Endothelial cell of umbilical vein (primary cell): ENCODE data around the gene SDCCAG8. TPM values are rescaled to one million over a fixed set of nuclear protein-coding genes. Genes with fewer than 3 reads are reported as not detected.

Experiments
- BruUV-seq: library from RNA; stranded (reverse); fragments of 400-500 nt; replicated peaks from 2 replicates; lab custom pipeline; 2021; lab: Mats Ljungman, UMichigan
- CTCF ChIA-PET: fragments of 300-600, 350-600 bp; sonication (Branson Sonifier 250); formaldehyde crosslinking; loops from one replicate; lab custom pipeline; 2021; ENCODE audit warnings: antibody characterized with exemption, inconsistent platforms; lab: Charles Lee
- POLR2A ChIA-PET: fragments of 300-600, 350-600 bp; sonication (Branson Sonifier 250); formaldehyde crosslinking; loops from one replicate; lab custom pipeline; 2021; ENCODE audit warnings: antibody characterized with exemption, inconsistent platforms; lab: Charles Lee
- DNase-seq: peaks from one replicate; pipeline ENCODE4 v3.0.0-alpha.2; 2011; ENCODE audit warnings: low read depth, low spot score
- FAIRE-seq: peaks from 2 replicates; lab custom pipeline; 2011; peaks lifted over from hg19 to GRCh38; lab: Jason Lieb, UNC
- H2AFZ ChIP-seq: 2 replicates; pipeline ENCODE4 v1.6.0; 2012; ENCODE audit warnings: low read depth, low read length, control low read depth, inconsistent platforms
- H3K27ac ChIP-seq: 2 replicates; pipeline ENCODE4 v1.5.1; 2011; ENCODE audit warnings: low read depth, mild to moderate bottlenecking, control low read depth, low read length, moderate library complexity; ENCODE audit not compliant: insufficient read depth
- H3K27me3 ChIP-seq, 2 experiments: 2 replicates each; pipeline versions ENCODE4 v1.6.0 to v1.6.1; 2011; ENCODE audit warnings: low read length in 2 of 2, mixed read lengths in 1 of 2; ENCODE audit not compliant: control insufficient read depth in 2 of 2, insufficient read depth in 2 of 2
- H3K36me3 ChIP-seq, 2 experiments: 2 replicates in 1 of 2; 3 replicates in 1 of 2; pipeline ENCODE4 v1.5.1; 2011; ENCODE audit warnings: low read length in 2 of 2, mild to moderate bottlenecking in 1 of 2, moderate library complexity in 1 of 2; ENCODE audit not compliant: control insufficient read depth in 2 of 2, insufficient read depth in 2 of 2; ENCODE audit errors: extremely low read depth in 1 of 2
- H3K4me1 ChIP-seq: 3 replicates; pipeline ENCODE4 v1.5.1; 2011; ENCODE audit warnings: mild to moderate bottlenecking, low read length; ENCODE audit not compliant: control insufficient read depth, insufficient read depth; ENCODE audit errors: extremely low read depth
- H3K4me2 ChIP-seq: 2 replicates; pipeline ENCODE4 v1.6.1; 2011; ENCODE audit warnings: low read length, control low read depth, mixed read lengths; ENCODE audit not compliant: insufficient read depth
- H3K4me3 ChIP-seq, 3 experiments: fragments of 200-600 bp in 1 of 3; sonication (generic), shearing (Covaris generic) in 1 of 3; replicated peaks in 1 of 3; 2 replicates each; pipeline ENCODE4 v1.5.1; 2011 to 2016; ENCODE audit warnings: control low read depth in 3 of 3, low read length in 3 of 3, mild to moderate bottlenecking in 2 of 3, inconsistent platforms in 1 of 3, low read depth in 1 of 3, moderate library complexity in 1 of 3; ENCODE audit not compliant: insufficient read depth in 1 of 3
- H3K79me2 ChIP-seq: 2 replicates; pipeline ENCODE4 v1.6.0; 2012; ENCODE audit warnings: low read length, inconsistent platforms; ENCODE audit not compliant: control insufficient read depth, insufficient read depth
- H3K9ac ChIP-seq: replicated peaks from 2 replicates; pipeline ENCODE3; 2011; ENCODE audit warnings: low read length, control low read depth; ENCODE audit not compliant: insufficient read depth; ENCODE audit errors: extremely low read depth
- H3K9me1 ChIP-seq: replicated peaks from 3 replicates; pipeline ENCODE4 v1.6.0; 2011; ENCODE audit warnings: mild to moderate bottlenecking, low read length; ENCODE audit not compliant: control insufficient read depth, insufficient read depth; ENCODE audit errors: extremely low read depth
- H3K9me3 ChIP-seq: replicated peaks from 2 replicates; pipeline ENCODE4 v1.5.1; 2012; ENCODE audit warnings: low read length, inconsistent platforms; ENCODE audit not compliant: control insufficient read depth, insufficient read depth
- H4K20me1 ChIP-seq: replicated peaks from 2 replicates; pipeline ENCODE3; 2011; ENCODE audit warnings: mild to moderate bottlenecking, low read length; ENCODE audit not compliant: control insufficient read depth, insufficient read depth; ENCODE audit errors: extremely low read depth
- EZH2 ChIP-seq: IDR thresholded peaks from 2 replicates; pipeline ENCODE4 v1.6.1; 2012; ENCODE audit warnings: borderline replicate concordance, low read depth, mild to moderate bottlenecking, moderate library complexity, low read length, inconsistent platforms; ENCODE audit not compliant: severe bottlenecking
- FOS ChIP-seq: IDR thresholded peaks from 2 replicates; pipeline ENCODE4 v1.6.1; 2011; ENCODE audit warnings: mild to moderate bottlenecking, low read length, moderate library complexity, borderline replicate concordance; ENCODE audit not compliant: insufficient read depth
- GATA2 ChIP-seq: IDR thresholded peaks from 2 replicates; pipeline ENCODE4 v1.7.0; 2011; ENCODE audit warnings: low read depth, mild to moderate bottlenecking, moderate library complexity, mixed read lengths, low read length; ENCODE audit not compliant: insufficient read length, insufficient read depth
- JUN ChIP-seq: IDR thresholded peaks from 2 replicates; pipeline ENCODE4 v1.6.1; 2011; ENCODE audit warnings: borderline replicate concordance, low read depth; ENCODE audit not compliant: insufficient read length, insufficient read depth
- MYC ChIP-seq: IDR thresholded peaks from one replicate; pipeline ENCODE4 v1.6.1; 2011; ENCODE audit warnings: mild to moderate bottlenecking, low read depth, low read length
- POLR2A ChIP-seq: IDR thresholded peaks from 2 replicates; pipeline ENCODE4 v1.6.1; 2012; ENCODE audit warnings: low read depth, mild to moderate bottlenecking, control low read depth, low read length
- POLR2AphosphoS5 ChIP-seq: IDR thresholded peaks from 2 replicates; pipeline ENCODE4 v1.6.1; 2012; ENCODE audit warnings: low read depth, mild to moderate bottlenecking, control low read depth, low read length, moderate library complexity; ENCODE audit not compliant: insufficient read depth
- dilution Hi-C: fragments of 300-500 bp; cut with MboI; formaldehyde crosslinking; loops from one replicate; pipeline ENCODE4 v1.15.0; 2019; ENCODE audit warnings: low sequenced_read_pairs; ENCODE audit not compliant: extremely low pct_ligation_motif_present
- intact Hi-C: fragments of 100-400 bp; cut with micrococcal nuclease; formaldehyde crosslinking; loops from one replicate; pipeline ENCODE4 v1.10.0; 2022
- polyA plus RNA-seq, 4 experiments: library from polyadenylated mRNA; depleted of rRNA in 3 of 4; stranded (reverse) in 3 of 4; unstranded in 1 of 4; fragments of >200 nt; gene quantifications; 2 replicates each; pipeline versions ENCODE4 v1.2.1 to v1.2.3, GENCODE V29; 2011 to 2012; ENCODE audit warnings: missing spikeins in 1 of 4
- total RNA-seq: library from RNA; stranded (reverse); gene quantifications from 2 replicates; pipeline ENCODE4 v1.2.3, GENCODE V29; 2021
- TF ChIP-seq, protein P1 (sequence below), 2 donors: IDR thresholded peaks; 1 replicate in 1 of 2; 2 replicates in 1 of 2; pipeline ENCODE4 v1.5.1; 2011; ENCODE audit warnings: low read length in 2 of 2, mild to moderate bottlenecking in 2 of 2, moderate library complexity in 2 of 2, control low read depth in 1 of 2, inconsistent platforms in 1 of 2, low read depth in 1 of 2; ENCODE audit not compliant: insufficient read depth in 1 of 2; ENCODE audit errors: extremely low read depth in 1 of 2
- TF ChIP-seq, protein P2 (sequence below): IDR thresholded peaks from 2 replicates; pipeline ENCODE4 v1.6.1; 2011; ENCODE audit not compliant: insufficient read depth, insufficient read length

Gene SDCCAG8
- total and polyA plus RNA-seq, 2 donors (not counting 3 experiments of a cell fraction or from before 2014, with no cell fraction given), result 14.6 to 25.7 TPM

DNA sequence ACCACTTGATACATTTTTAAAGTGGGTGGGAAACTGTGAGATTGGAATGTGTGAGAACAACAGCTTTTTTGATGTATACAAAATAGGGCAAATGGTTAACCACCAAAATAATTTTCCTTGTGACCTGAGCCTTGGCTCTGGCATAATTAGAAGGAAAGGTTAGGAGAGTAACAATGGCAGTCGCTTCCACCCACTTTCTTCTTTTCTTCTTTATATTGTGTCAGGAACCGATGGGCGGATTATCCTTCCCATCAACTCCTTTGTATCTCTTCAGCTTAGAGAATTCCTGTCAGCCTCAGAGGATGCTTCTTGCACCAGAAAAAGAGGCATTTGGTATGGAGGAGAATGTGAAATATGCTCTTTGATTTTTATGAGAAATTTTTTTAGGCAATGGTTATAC is 90.6 kb downstream of the SDCCAG8 start:
- TF ChIP-seq, protein P1, sequence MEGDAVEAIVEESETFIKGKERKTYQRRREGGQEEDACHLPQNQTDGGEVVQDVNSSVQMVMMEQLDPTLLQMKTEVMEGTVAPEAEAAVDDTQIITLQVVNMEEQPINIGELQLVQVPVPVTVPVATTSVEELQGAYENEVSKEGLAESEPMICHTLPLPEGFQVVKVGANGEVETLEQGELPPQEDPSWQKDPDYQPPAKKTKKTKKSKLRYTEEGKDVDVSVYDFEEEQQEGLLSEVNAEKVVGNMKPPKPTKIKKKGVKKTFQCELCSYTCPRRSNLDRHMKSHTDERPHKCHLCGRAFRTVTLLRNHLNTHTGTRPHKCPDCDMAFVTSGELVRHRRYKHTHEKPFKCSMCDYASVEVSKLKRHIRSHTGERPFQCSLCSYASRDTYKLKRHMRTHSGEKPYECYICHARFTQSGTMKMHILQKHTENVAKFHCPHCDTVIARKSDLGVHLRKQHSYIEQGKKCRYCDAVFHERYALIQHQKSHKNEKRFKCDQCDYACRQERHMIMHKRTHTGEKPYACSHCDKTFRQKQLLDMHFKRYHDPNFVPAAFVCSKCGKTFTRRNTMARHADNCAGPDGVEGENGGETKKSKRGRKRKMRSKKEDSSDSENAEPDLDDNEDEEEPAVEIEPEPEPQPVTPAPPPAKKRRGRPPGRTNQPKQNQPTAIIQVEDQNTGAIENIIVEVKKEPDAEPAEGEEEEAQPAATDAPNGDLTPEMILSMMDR (IDR thresholded peaks at IDR 0.05; ENCODE audit: extremely low read depth in 1 of 2, insufficient read depth in 1 of 2, low read depth in 1 of 2, low read length in 2 of 2), result no peak
- TF ChIP-seq FOS (no peak), JUN (no peak), POLR2A (no peak), GATA2 (no peak), POLR2AphosphoS5 (no peak), EZH2 (no peak), MYC (no peak)
- TF ChIP-seq, protein P2, sequence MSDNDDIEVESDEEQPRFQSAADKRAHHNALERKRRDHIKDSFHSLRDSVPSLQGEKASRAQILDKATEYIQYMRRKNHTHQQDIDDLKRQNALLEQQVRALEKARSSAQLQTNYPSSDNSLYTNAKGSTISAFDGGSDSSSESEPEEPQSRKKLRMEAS, result no peak
- no TSS peak for BruUV-seq
- H4K20me1 ChIP-seq, result no peaks in the 10 kb centered on the region
- H3K9me3 ChIP-seq, result no peaks in the 10 kb centered on the region
- ChIA-PET CTCF (no interaction called here), POLR2A (no interaction called here)
- intact Hi-C loops (loop anchor here (5.0 to 10.0 kb wide), 2 partner anchors 361 to 1108 kb away; partner anchors contain the start of gene ADSS2), dilution Hi-C loops (no loop called here)
- no peaks in the 10 kb centered on the region for H3K79me2 ChIP-seq
- H3K36me3 ChIP-seq, result peaks cover 2 to 9% of the 10 kb centered on the region in 2 experiments
- no peak overlapping the region for H3K4me3 ChIP-seq
- H3K27me3 ChIP-seq, result no peaks in the 10 kb centered on the region
- no peaks in the 10 kb centered on the region for H3K9me1 ChIP-seq
- FAIRE-seq (no peak), DNase-seq (no peak)
- H3K27ac ChIP-seq, result no peak overlapping the region
- no peak overlapping the region for H2AFZ ChIP-seq
- H3K9ac ChIP-seq, result no peak overlapping the region
- H3K4me1 ChIP-seq, result peaks cover 2% of the 10 kb centered on the region
- no peak overlapping the region for H3K4me2 ChIP-seq
